Activated CD8-positive, alpha-beta memory T cell treated with anti-CD3 and anti-CD28 coated beads for 1 hour (primary cell): ENCODE measurements around the gene TPX2.

Experiments
- DNase-seq, 2 donors: peaks; one replicate each; pipeline ENCODE4 v3.0.0-alpha.2; 2020; ENCODE audit warnings: low read depth in 1 of 2; ENCODE audit errors: extremely low read depth in 1 of 2

TPX2 gene

GRCh38 chr20:31760519-31761240 lies 21.6 kb downstream of the TPX2 start:
- DNase-seq, result no peak

- no peak for DNase-seq
These were observed 25.7 kb downstream of the TPX2 start for GRCh38 chr20:31764641-31765305.

- DNase-seq, result no peak
These were observed 28.7 kb downstream of the TPX2 start for GRCh38 chr20:31767805-31768204.

GRCh38 chr20:31769681-31770080 lies 30.6 kb downstream of the TPX2 start:
- no peak for DNase-seq

GRCh38 chr20:31770243-31770642 lies 31.2 kb downstream of the TPX2 start:
- no peak for DNase-seq

- DNase-seq, result no peak
These were observed 35.3 kb downstream of the TPX2 start for GRCh38 chr20:31774408-31774807.

GRCh38 chr20:31780839-31781238 lies 41.7 kb downstream of the TPX2 start:
- DNase-seq, result no peak

GRCh38 chr20:31781945-31782344 lies 42.9 kb downstream of the TPX2 start:
- DNase-seq, result no peak

GRCh38 chr20:31784354-31785044 lies 45.4 kb downstream of the TPX2 start:
- no peak for DNase-seq

- DNase-seq, result no peak
These were observed 46.0 kb downstream of the TPX2 start for GRCh38 chr20:31785089-31785488.

- DNase-seq, result no peak
These were observed 49.5 kb downstream of the TPX2 start for GRCh38 chr20:31788578-31788977.

GRCh38 chr20:31790401-31790800 lies 51.3 kb downstream of the TPX2 start:
- no peak for DNase-seq

- DNase-seq, result no peak
These were observed 58.3 kb downstream of the TPX2 start for GRCh38 chr20:31797364-31797763.

- no peak for DNase-seq
These were observed 62.4 kb downstream of the TPX2 start for GRCh38 chr20:31801508-31801907.

- DNase-seq, result no peak
These were observed 64.6 kb downstream of the TPX2 start for GRCh38 chr20:31803552-31804291.

- no peak for DNase-seq
These were observed 67.7 kb downstream of the TPX2 start for GRCh38 chr20:31806564-31807355.

GRCh38 chr20:31808481-31808880 lies 69.4 kb downstream of the TPX2 start:
- DNase-seq, result no peak

- DNase-seq, result no peak
These were observed 70.6 kb downstream of the TPX2 start for GRCh38 chr20:31809661-31810060.

- DNase-seq, result no peak
These were observed 72.1 kb downstream of the TPX2 start for GRCh38 chr20:31811198-31811597.
